ENCODE data around the gene GSK3B.

GSK3B gene

DNA sequence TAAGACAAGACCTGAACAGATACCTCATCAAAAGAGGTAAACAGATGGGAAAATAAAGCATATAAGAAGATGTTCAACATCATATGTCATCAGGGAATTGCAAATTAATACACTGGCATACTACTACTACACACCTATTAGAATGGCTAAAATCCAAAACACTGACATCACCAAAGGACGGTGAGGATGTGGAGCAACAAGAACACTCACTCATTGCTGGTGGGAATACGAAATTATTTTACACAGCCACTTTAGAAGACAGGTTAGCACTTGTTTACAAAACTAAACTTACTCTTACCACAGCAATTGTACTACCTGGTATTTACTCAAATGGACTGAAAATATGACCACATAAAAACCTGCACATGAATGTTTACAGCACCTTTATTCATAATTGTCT lies 119.6 kb downstream of the GSK3B start:
- no peak for DNase-seq (ENCODE audit: low read depth)
- TF ChIP-seq, protein P1, sequence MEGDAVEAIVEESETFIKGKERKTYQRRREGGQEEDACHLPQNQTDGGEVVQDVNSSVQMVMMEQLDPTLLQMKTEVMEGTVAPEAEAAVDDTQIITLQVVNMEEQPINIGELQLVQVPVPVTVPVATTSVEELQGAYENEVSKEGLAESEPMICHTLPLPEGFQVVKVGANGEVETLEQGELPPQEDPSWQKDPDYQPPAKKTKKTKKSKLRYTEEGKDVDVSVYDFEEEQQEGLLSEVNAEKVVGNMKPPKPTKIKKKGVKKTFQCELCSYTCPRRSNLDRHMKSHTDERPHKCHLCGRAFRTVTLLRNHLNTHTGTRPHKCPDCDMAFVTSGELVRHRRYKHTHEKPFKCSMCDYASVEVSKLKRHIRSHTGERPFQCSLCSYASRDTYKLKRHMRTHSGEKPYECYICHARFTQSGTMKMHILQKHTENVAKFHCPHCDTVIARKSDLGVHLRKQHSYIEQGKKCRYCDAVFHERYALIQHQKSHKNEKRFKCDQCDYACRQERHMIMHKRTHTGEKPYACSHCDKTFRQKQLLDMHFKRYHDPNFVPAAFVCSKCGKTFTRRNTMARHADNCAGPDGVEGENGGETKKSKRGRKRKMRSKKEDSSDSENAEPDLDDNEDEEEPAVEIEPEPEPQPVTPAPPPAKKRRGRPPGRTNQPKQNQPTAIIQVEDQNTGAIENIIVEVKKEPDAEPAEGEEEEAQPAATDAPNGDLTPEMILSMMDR (IDR thresholded peaks at IDR 0.05; ENCODE audit: low read length, missing control alignments) = no peak
- no peak overlapping the region for H3K4me3 ChIP-seq (replicated peaks; ENCODE audit: low read depth, low read length)

DNA sequence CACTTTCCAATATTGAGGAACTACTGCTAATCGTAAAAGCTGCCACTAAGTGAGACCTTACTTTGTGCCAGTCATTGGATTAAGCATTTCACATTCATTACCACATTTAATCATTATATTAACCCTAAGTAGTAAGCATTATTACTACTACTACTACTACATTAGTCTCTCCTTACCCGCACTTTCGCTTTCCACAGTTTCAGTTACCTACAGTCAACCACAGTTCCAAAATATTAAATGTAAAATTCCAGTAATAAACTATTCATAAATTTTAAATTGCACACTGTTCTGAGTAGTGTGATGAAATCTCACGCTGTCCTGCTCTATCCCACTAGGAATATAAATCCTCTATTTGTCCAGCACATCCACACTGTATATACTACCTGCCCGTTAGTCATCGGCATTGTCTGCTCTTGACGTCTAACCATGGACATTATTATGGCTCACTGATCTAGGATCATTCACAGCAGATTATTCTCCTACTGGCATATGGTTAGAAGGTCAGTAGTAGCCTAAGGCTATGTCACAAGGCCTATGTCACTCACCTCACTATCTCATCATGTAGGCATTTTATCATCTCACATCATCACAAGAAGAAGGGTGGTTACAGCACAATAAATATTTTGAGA lies 121.1 kb downstream of the GSK3B start:
- no peak overlapping the region for H3K4me3 ChIP-seq (replicated peaks; ENCODE audit: low read depth, low read length)
- no peak for DNase-seq (ENCODE audit: low read depth)
- TF ChIP-seq, protein P1 (IDR thresholded peaks at IDR 0.05; ENCODE audit: low read length, missing control alignments) = no peak

DNA sequence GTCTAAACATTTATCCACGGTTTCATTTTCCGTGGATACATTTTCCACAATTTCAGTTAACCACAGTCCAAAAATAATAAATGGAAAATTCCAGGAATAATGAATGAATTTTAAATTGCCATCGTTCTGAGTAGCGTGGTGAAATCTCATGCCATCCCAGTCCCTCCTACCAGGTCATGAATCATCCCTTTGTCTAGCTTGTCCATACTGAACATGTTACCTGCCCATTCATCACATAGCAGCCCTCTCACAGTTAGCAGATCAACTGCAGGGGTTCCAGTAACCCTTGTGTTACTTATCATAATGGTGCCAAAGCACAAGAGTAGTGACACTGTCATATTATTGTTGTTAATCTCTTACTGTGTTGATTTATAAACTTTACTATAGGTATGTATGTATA lies 124.5 kb downstream of the GSK3B start:
- no peak for DNase-seq (ENCODE audit: low read depth)
- no peak overlapping the region for H3K4me3 ChIP-seq (replicated peaks; ENCODE audit: low read depth, low read length)
- TF ChIP-seq, protein P1 (IDR thresholded peaks at IDR 0.05; ENCODE audit: low read length, missing control alignments) = no peak

DNA sequence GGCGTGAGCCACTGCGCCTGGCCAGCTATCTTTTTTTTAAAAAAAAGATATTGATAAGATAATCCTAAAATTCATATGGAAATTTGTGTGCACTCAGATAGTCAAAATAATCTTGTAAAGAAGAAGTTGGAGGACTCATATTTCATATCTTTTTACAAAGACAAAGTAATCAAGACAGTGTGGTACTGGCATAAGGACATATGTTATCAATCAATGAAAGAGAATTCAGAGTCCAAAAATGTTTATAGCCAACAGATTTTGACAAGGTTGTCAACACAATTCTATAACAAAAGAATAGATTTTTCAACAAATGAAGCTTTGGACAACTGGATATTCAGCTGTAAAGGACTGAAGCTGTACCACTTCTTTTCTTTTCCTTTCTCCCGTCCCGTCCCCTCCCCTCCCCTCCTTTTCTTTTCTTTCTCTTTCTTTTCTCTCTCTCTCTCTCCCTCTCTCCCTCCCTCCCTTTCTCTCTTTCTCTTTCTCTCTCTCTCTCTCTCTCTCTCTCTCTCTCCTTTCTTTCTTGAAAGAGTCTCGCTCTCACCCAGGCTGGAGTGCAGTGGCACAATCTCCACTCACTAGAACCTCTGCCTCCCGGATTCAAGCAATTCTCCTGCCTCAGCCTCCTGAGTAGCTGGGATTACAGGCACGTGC lies 126.8 kb downstream of the GSK3B start:
- TF ChIP-seq, protein P1 (IDR thresholded peaks at IDR 0.05; ENCODE audit: low read length, missing control alignments) = no peak
- no peak for DNase-seq (ENCODE audit: low read depth)
- no peak overlapping the region for H3K4me3 ChIP-seq (replicated peaks; ENCODE audit: low read depth, low read length)

DNA sequence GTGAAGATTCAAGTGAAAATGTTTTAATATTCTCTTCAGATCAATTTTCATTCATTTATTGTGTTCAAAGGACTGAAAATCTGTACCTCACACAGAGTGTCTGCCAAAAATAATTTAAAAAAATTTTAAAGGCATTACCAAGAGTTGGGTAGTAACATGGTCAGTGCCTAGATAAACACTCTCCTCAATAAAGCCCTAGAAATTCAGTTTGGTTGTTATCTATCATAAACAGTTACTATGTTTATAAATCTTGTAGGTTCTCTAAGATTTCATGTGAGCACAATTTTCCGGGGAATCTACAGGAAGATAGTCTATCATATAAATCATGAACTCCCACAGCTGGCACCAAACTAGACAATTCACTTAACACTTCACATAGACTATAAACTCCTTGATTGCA lies 128.6 kb downstream of the GSK3B start:
- no peak overlapping the region for H3K4me3 ChIP-seq (replicated peaks; ENCODE audit: low read depth, low read length)
- no peak for DNase-seq (ENCODE audit: low read depth)
- TF ChIP-seq, protein P1 (IDR thresholded peaks at IDR 0.05; ENCODE audit: low read length, missing control alignments) = no peak

DNA sequence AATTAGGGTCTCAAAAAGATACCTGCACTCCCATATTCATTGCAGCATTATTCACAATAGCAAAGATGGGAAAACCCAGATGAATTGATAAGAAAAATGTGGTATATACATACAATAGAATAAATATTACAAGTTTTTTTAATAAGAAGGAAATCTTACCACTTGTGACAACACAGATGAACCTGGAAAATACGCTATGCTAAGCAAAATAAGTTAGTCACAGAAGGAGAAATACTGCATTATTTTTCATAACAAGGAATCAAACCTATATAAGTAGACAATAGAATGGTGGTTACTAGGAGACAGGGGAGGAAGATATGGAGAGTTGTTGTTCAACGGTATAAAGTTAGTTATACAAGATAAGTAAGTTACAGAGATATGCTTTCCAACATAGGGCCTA lies 130.0 kb downstream of the GSK3B start:
- no peak for DNase-seq (ENCODE audit: low read depth)
- TF ChIP-seq, protein P1 (IDR thresholded peaks at IDR 0.05; ENCODE audit: low read length, missing control alignments) = no peak
- H3K4me3 ChIP-seq (replicated peaks; ENCODE audit: low read depth, low read length) = no peak overlapping the region

DNA sequence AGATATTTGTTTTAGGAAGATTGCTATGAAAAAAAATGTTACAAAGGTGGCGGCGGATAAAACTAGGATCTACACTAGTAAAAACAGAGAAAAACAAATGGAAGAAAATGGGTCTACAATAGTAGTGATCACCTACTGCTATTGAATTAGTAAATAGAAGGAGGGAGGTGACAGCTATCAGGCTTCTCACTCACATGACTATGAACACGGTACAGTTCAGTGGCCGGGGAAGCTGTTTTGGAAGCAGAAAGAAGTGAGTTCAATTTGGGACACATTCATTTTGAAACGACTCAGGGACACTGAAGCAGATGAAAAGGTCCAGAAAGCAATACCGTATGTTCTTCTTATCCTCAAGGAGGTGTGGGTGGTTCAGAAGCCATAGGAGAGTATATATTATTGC lies 138.3 kb downstream of the GSK3B start:
- DNase-seq (ENCODE audit: low read depth) = no peak
- TF ChIP-seq, protein P1 (IDR thresholded peaks at IDR 0.05; ENCODE audit: low read length, missing control alignments) = no peak
- no peak overlapping the region for H3K4me3 ChIP-seq (replicated peaks; ENCODE audit: low read depth, low read length)
